SK-N-SH treated with all-trans-retinoic acid at 6 μM for 48 hours (cell line): ENCODE measurements around the gene LPIN3.
A peak's percentile ranks its signal among the peaks of the same experiment; 100 is the strongest.

Source experiments
- ATAC-seq: fragments of 200-7000 bp; cut with Tn5 transposase; 3 replicates; pipeline ENCODE4 v1.9.1; 2020; ENCODE audit warnings: mild to moderate bottlenecking, moderate library complexity
- ARNTL ChIP-seq: fragments of 450-650 bp; formaldehyde crosslinking; IDR thresholded peaks from 2 replicates; pipeline ENCODE4 v1.5.0; 2020; ENCODE audit warnings: low read depth, mild to moderate bottlenecking, moderate library complexity, borderline replicate concordance
- CREB5 ChIP-seq: fragments of 250-450 bp; sonication (Bioruptor Pico); IDR thresholded peaks from 2 replicates; pipeline ENCODE4 v1.5.1; 2020; ENCODE audit warnings: low read depth, mild to moderate bottlenecking, moderate library complexity
- CSDC2 ChIP-seq: fragments of 250-450 bp; sonication (Bioruptor Pico); IDR thresholded peaks from 2 replicates; pipeline ENCODE4 v1.5.0; 2020; ENCODE audit warnings: mild to moderate bottlenecking, moderate library complexity
- CSRNP3 ChIP-seq: fragments of 250-450 bp; sonication (Bioruptor Pico); IDR thresholded peaks from 2 replicates; pipeline ENCODE4 v1.5.1; 2021; ENCODE audit warnings: mild to moderate bottlenecking, moderate library complexity
- ESRRG ChIP-seq: fragments of 250-450 bp; sonication (Bioruptor Pico); IDR thresholded peaks from 2 replicates; pipeline ENCODE4 v1.6.1; 2021; ENCODE audit warnings: mild to moderate bottlenecking
- GLIS3 ChIP-seq: fragments of 250-450 bp; sonication (Bioruptor Pico); IDR thresholded peaks from 2 replicates; pipeline ENCODE4 v1.5.0; 2020; ENCODE audit warnings: mild to moderate bottlenecking, moderate library complexity
- ISL1 ChIP-seq: fragments of 250-450 bp; sonication (Bioruptor Pico); IDR thresholded peaks from 2 replicates; pipeline ENCODE4 v2.1.2; 2022; ENCODE audit warnings: mild to moderate bottlenecking, moderate library complexity
- PPARA ChIP-seq: fragments of 250-450 bp; sonication (Bioruptor Pico); IDR thresholded peaks from 2 replicates; pipeline ENCODE4 v1.5.0; 2020; ENCODE audit warnings: mild to moderate bottlenecking, borderline replicate concordance
- RARB ChIP-seq: fragments of 250-450 bp; sonication (Bioruptor Pico); IDR thresholded peaks from 2 replicates; pipeline ENCODE4 v1.8.0; 2021; ENCODE audit warnings: mild to moderate bottlenecking, moderate library complexity
- SNAI2 ChIP-seq: fragments of 250-450 bp; sonication (Bioruptor Pico); IDR thresholded peaks from 2 replicates; pipeline ENCODE4 v1.5.0; 2020; ENCODE audit warnings: mild to moderate bottlenecking, moderate library complexity
- TCF4 ChIP-seq: fragments of 250-450 bp; sonication (Bioruptor Pico); IDR thresholded peaks from 2 replicates; pipeline ENCODE4 v1.8.0; 2021; ENCODE audit warnings: mild to moderate bottlenecking, moderate library complexity, borderline replicate concordance
- ZC3H10 ChIP-seq: fragments of 250-450 bp; sonication (Bioruptor Pico); IDR thresholded peaks from 2 replicates; pipeline ENCODE4 v1.5.1; 2021; ENCODE audit warnings: mild to moderate bottlenecking, moderate library complexity
- ZFP3 ChIP-seq: fragments of 250-450 bp; sonication (Bioruptor Pico); IDR thresholded peaks from 2 replicates; pipeline ENCODE4 v1.5.0; 2020; ENCODE audit warnings: mild to moderate bottlenecking, moderate library complexity
- ZFP30 ChIP-seq: fragments of 450-650 bp; formaldehyde crosslinking; IDR thresholded peaks from 2 replicates; pipeline ENCODE4 v1.5.0; 2022; ENCODE audit warnings: mild to moderate bottlenecking, moderate library complexity
- ZNF565 ChIP-seq: fragments of 450-650 bp; formaldehyde crosslinking; conservative IDR thresholded peaks from 2 replicates; pipeline ENCODE4 v1.5.0; 2020; ENCODE audit warnings: low read depth, mild to moderate bottlenecking, moderate library complexity
- ZNF8 ChIP-seq: fragments of 450-650 bp; formaldehyde crosslinking; IDR thresholded peaks from 2 replicates; pipeline ENCODE4 v1.5.0; 2020; ENCODE audit warnings: mild to moderate bottlenecking, moderate library complexity
- TF ChIP-seq, protein P1 (sequence below): fragments of 250-450 bp; sonication (Bioruptor Pico); IDR thresholded peaks from 2 replicates; pipeline ENCODE4 v1.8.0; 2020; ENCODE audit warnings: mild to moderate bottlenecking, moderate library complexity, borderline replicate concordance
- TF ChIP-seq, protein P2 (sequence below): fragments of 250-450 bp; sonication (Bioruptor Pico); IDR thresholded peaks from 2 replicates; pipeline ENCODE4 v1.8.0; 2021; ENCODE audit warnings: low read depth, mild to moderate bottlenecking, moderate library complexity, borderline replicate concordance

LPIN3 gene

DNA sequence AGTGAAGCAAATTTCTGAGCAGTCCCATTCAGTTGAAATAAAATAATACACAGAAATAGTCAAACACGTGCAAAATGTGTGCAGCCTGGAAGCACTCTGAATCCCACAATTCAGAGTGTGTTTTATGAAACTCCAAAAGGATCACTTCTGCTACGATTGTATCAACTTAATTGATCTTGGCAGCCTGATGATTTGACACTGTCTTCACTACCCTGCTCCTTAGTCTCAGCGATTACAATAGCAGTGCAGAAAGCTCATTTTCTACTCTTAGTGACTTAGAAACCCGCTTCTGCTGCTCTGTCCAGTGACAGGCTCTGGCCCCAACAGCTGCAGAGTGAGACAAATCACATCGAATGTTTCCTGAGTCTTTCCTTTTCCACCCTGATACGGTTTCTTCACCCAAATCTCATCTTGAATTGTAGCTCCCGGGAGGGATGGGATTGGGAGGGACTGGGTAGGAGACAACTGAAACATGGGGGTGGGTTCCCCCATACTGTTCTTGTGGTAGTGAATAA, 42.2 kb downstream of the LPIN3 start:
- ATAC-seq: no peak
- no peak for TF ChIP-seq ZFP3 (CRISPR knock-in tag)
- no peak for TF ChIP-seq CREB5
- TF ChIP-seq ZNF8 (CRISPR knock-in tag): no peak
- no peak for TF ChIP-seq SNAI2 (CRISPR knock-in tag)
- no peak for TF ChIP-seq ZC3H10
- no peak for TF ChIP-seq ZNF565
- no peak for TF ChIP-seq RARB (CRISPR knock-in tag)
- no peak for TF ChIP-seq ESRRG (CRISPR knock-in tag)
- TF ChIP-seq, protein P1, sequence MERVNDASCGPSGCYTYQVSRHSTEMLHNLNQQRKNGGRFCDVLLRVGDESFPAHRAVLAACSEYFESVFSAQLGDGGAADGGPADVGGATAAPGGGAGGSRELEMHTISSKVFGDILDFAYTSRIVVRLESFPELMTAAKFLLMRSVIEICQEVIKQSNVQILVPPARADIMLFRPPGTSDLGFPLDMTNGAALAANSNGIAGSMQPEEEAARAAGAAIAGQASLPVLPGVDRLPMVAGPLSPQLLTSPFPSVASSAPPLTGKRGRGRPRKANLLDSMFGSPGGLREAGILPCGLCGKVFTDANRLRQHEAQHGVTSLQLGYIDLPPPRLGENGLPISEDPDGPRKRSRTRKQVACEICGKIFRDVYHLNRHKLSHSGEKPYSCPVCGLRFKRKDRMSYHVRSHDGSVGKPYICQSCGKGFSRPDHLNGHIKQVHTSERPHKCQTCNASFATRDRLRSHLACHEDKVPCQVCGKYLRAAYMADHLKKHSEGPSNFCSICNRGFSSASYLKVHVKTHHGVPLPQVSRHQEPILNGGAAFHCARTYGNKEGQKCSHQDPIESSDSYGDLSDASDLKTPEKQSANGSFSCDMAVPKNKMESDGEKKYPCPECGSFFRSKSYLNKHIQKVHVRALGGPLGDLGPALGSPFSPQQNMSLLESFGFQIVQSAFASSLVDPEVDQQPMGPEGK (CRISPR knock-in tag): no peak

- TF ChIP-seq ZC3H10: no peak
- peak; percentile 49; the same call in 1 of the 2 replicates for TF ChIP-seq TCF4 (CRISPR knock-in tag)
- TF ChIP-seq ZNF565: no peak
- no peak for TF ChIP-seq ZFP30 (CRISPR knock-in tag)
- TF ChIP-seq, all 23 proteins: peak for 1
- peak; percentile 45; the same call in 1 of the 3 replicates for ATAC-seq
These were observed 46.1 kb downstream of the LPIN3 start for GRCh38 chr20:41386502-41387427.

- TF ChIP-seq GLIS3: no peak
- no peak for TF ChIP-seq ZFP30 (CRISPR knock-in tag)
- TF ChIP-seq ZNF8 (CRISPR knock-in tag): no peak
- TF ChIP-seq, protein P2, sequence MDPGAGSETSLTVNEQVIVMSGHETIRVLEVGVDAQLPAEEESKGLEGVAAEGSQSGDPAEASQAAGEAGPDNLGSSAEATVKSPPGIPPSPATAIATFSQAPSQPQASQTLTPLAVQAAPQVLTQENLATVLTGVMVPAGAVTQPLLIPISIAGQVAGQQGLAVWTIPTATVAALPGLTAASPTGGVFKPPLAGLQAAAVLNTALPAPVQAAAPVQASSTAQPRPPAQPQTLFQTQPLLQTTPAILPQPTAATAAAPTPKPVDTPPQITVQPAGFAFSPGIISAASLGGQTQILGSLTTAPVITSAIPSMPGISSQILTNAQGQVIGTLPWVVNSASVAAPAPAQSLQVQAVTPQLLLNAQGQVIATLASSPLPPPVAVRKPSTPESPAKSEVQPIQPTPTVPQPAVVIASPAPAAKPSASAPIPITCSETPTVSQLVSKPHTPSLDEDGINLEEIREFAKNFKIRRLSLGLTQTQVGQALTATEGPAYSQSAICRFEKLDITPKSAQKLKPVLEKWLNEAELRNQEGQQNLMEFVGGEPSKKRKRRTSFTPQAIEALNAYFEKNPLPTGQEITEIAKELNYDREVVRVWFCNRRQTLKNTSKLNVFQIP: no peak
- no peak for TF ChIP-seq CSDC2 (CRISPR knock-in tag)
- ATAC-seq: peak; percentile 50
These were observed 46.8 kb downstream of the LPIN3 start for GRCh38 chr20:41387444-41387851.

DNA sequence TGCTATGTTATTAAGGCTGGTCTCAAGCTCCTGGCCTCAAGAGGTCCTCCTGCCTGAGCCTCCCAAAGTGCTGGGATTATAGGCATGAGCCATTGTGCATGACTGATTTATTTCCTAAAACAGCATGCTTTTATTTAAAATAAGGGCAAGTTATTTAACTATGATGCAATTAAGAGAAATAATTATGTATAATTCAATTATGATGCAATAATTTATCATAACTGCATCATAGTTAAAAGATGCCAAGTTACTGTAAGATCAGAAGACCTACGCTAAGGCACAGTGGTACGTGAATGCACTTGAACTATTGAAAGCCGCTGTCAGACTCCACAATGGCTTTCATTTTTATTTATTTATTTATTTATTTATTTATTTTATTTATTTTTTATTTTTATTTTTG, 50.3 kb downstream of the LPIN3 start:
- ATAC-seq: no peak
- TF ChIP-seq CREB5: no peak
- TF ChIP-seq ZFP3 (CRISPR knock-in tag): no peak
- no peak for TF ChIP-seq ZFP30 (CRISPR knock-in tag)
- TF ChIP-seq ISL1 (CRISPR knock-in tag): no peak
- no peak for TF ChIP-seq ZNF565
- TF ChIP-seq, protein P2: no peak
- no peak for TF ChIP-seq SNAI2 (CRISPR knock-in tag)
- no peak for TF ChIP-seq ARNTL (CRISPR knock-in tag)

GRCh38 chr20:41391587-41392001, 51.0 kb downstream of the LPIN3 start:
- ATAC-seq: no peak
- no peak for TF ChIP-seq ZFP30 (CRISPR knock-in tag)
- no peak for TF ChIP-seq ESRRG (CRISPR knock-in tag)
- TF ChIP-seq CSRNP3: no peak
- TF ChIP-seq, protein P2: no peak
- TF ChIP-seq CSDC2 (CRISPR knock-in tag): no peak
- no peak for TF ChIP-seq PPARA (CRISPR knock-in tag)
- no peak for TF ChIP-seq GLIS3
- TF ChIP-seq, protein P1 (CRISPR knock-in tag): no peak
- no peak for TF ChIP-seq ZFP3 (CRISPR knock-in tag)
- no peak for TF ChIP-seq TCF4 (CRISPR knock-in tag)
- TF ChIP-seq ZNF565: no peak
